Measurements from ENCODE around the gene GABPA. TPM values are rescaled to one million over a fixed set of nuclear protein-coding genes. Genes with fewer than 3 reads are reported as not detected.

The GABPA gene
- total RNA-seq, 1 experiment from 2014 or later = 29.6 TPM

DNA sequence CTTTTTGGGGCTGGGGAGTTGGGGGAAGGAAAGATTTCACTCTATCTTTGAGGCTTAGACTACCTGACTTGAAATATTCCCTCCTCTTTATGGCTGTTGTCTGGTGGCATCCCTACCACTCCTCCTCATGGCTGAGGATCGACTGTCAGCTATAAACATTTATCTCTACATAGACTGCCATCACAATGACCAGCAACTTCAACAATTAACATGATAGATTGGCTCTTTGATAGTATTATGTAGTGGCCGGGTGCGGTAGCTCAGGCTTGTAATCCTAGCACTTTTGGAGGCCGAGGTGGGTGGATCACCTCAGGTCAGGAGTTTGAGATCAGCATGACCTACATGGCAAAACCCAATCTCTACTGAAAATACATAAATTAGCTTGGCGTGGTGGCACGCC is 72.4 kb downstream of the GABPA start:
- no peaks in the 10 kb centered on the region for H3K9me3 ChIP-seq (ENCODE audit: low read length)
- no peaks in the 10 kb centered on the region for H3K27me3 ChIP-seq (ENCODE audit: low read length)
- H3K4me2 ChIP-seq (ENCODE audit: low read depth, low read length, poor library complexity, severe bottlenecking) = no peak overlapping the region
- no peaks in the 10 kb centered on the region for H3K36me3 ChIP-seq (ENCODE audit: insufficient read depth, low read length)
- no peaks in the 10 kb centered on the region for H3K4me1 ChIP-seq (ENCODE audit: low read length)
- no peak for DNase-seq
- H3K79me2 ChIP-seq (ENCODE audit: low read length) = no peaks in the 10 kb centered on the region
- H3K9ac ChIP-seq (ENCODE audit: low read length) = no peak overlapping the region
- H2AFZ ChIP-seq (ENCODE audit: low read length) = no peak overlapping the region
- H3K27ac ChIP-seq (ENCODE audit: low read length) = no peak overlapping the region
- no peaks in the 10 kb centered on the region for H3K9me2 ChIP-seq (replicated peaks; ENCODE audit: insufficient read depth, low read length)
- no peaks in the 10 kb centered on the region for H4K20me1 ChIP-seq (ENCODE audit: insufficient read depth, low read depth, low read length)
- no peak overlapping the region for H3K4me3 ChIP-seq (ENCODE audit: low read length)

DNA sequence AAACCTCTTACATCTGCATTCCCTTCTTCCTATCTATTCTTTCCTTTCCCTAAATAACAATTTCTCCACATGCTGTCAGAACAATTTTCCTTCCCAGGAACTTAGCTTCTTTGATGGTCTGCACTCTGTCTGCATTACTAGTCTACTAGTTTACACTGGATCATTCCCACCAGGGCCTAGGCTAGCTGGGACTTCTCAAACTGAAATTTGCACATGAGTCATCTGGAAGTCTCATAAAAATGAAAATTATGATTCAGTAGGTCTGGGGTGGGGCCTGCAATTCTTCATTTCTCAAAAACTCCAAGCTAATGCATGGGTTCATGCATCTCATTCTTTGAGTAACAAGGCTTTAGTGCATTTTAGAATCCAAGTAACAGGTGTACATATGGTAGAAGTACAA is 74.2 kb downstream of the GABPA start:
- no peak overlapping the region for H3K27ac ChIP-seq (ENCODE audit: low read length)
- no peaks in the 10 kb centered on the region for H3K27me3 ChIP-seq (ENCODE audit: low read length)
- no peaks in the 10 kb centered on the region for H3K4me1 ChIP-seq (ENCODE audit: low read length)
- no peaks in the 10 kb centered on the region for H3K36me3 ChIP-seq (ENCODE audit: insufficient read depth, low read length)
- no peak overlapping the region for H3K4me3 ChIP-seq (ENCODE audit: low read length)
- no peaks in the 10 kb centered on the region for H3K79me2 ChIP-seq (ENCODE audit: low read length)
- no peaks in the 10 kb centered on the region for H4K20me1 ChIP-seq (ENCODE audit: insufficient read depth, low read depth, low read length)
- H3K9me2 ChIP-seq (replicated peaks; ENCODE audit: insufficient read depth, low read length) = no peaks in the 10 kb centered on the region
- no peak overlapping the region for H3K4me2 ChIP-seq (ENCODE audit: low read depth, low read length, poor library complexity, severe bottlenecking)
- H3K9ac ChIP-seq (ENCODE audit: low read length) = no peak overlapping the region
- H2AFZ ChIP-seq (ENCODE audit: low read length) = no peak overlapping the region
- no peak for DNase-seq
- H3K9me3 ChIP-seq (ENCODE audit: low read length) = no peaks in the 10 kb centered on the region

DNA sequence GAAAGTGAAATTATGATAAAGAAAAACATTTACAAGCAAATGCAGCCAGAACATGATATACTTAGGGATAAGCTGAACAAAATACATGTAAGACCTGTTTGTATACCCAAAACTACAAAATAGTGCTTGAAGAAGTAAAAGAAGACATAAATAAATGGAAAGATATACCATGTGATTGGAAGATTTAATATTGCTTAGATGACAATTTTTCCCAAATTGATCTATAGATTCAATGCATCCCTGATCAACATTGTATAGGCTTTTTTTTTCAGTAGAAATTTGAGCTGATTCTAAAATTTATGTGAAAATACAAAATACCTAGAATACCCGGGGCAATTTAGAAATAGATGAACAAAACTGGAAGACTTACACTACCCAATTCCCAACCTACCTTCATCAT is 76.4 kb downstream of the GABPA start:
- Histone ChIP-seq H3K4me3 (ENCODE audit: low read length) (no peak overlapping the region), H2AFZ (ENCODE audit: low read length) (no peak overlapping the region), H3K79me2 (ENCODE audit: low read length) (no peaks in the 10 kb centered on the region), H3K9me3 (ENCODE audit: low read length) (no peaks in the 10 kb centered on the region), H3K4me1 (ENCODE audit: low read length) (peaks cover 5% of the 10 kb centered on the region), H3K4me2 (ENCODE audit: low read depth, low read length, poor library complexity, severe bottlenecking) (no peak overlapping the region), H3K36me3 (ENCODE audit: insufficient read depth, low read length) (no peaks in the 10 kb centered on the region), H3K27me3 (ENCODE audit: low read length) (no peaks in the 10 kb centered on the region), H3K27ac (ENCODE audit: low read length) (no peak overlapping the region), H4K20me1 (ENCODE audit: insufficient read depth, low read depth, low read length) (no peaks in the 10 kb centered on the region), H3K9ac (ENCODE audit: low read length) (no peak overlapping the region), H3K9me2 (replicated peaks; ENCODE audit: insufficient read depth, low read length) (no peaks in the 10 kb centered on the region)
- no peak for DNase-seq

DNA sequence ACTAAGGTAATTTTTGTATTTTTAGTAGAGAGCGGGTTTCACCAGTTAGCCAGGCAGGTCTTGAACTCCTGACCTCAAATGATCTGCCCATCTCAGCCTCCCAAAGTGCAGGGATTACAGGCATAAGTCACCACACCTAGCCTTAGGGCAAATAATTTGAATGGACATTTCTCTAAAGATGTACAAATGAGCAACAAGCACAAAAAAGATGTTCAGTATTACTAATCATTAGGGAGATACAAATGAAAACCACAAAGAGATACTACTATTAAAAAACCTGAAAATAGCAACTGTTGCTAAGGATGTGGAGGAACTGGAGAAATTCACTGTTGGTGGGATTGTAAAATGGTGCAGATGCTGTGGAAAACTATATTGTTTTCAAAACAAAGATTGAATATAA is 79.1 kb downstream of the GABPA start:
- Histone ChIP-seq H3K4me1 (ENCODE audit: low read length) (peaks cover 5% of the 10 kb centered on the region), H2AFZ (ENCODE audit: low read length) (no peak overlapping the region), H3K4me2 (ENCODE audit: low read depth, low read length, poor library complexity, severe bottlenecking) (no peak overlapping the region), H3K27me3 (ENCODE audit: low read length) (no peaks in the 10 kb centered on the region), H4K20me1 (ENCODE audit: insufficient read depth, low read depth, low read length) (no peaks in the 10 kb centered on the region), H3K79me2 (ENCODE audit: low read length) (no peaks in the 10 kb centered on the region), H3K4me3 (ENCODE audit: low read length) (no peak overlapping the region), H3K9ac (ENCODE audit: low read length) (no peak overlapping the region), H3K36me3 (ENCODE audit: insufficient read depth, low read length) (no peaks in the 10 kb centered on the region), H3K9me2 (replicated peaks; ENCODE audit: insufficient read depth, low read length) (no peaks in the 10 kb centered on the region), H3K27ac (ENCODE audit: low read length) (no peak overlapping the region), H3K9me3 (ENCODE audit: low read length) (no peaks in the 10 kb centered on the region)
- no peak for DNase-seq

DNA sequence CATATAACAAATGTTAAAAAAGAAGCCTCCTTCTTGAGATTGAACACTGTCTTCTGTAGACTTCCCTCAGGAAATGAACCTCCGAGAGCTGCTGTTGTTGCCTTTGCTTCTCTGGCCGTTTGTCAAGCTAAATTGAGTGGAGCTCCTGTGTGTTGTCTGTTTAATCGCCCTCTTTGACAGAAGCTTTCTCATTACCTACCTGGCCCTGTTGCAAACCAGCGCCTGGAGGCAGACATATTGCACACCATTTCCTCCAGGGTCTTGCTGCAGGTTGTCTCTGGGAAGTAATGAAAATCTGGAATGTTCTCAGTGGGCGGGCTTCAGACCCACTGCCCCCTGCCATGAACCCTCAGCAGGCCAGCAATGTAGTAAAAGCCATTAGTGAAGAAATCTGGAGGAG is 83.3 kb downstream of the GABPA start:
- no peaks in the 10 kb centered on the region for H3K36me3 ChIP-seq (ENCODE audit: insufficient read depth, low read length)
- no peaks in the 10 kb centered on the region for H3K79me2 ChIP-seq (ENCODE audit: low read length)
- H3K27ac ChIP-seq (ENCODE audit: low read length) = no peak overlapping the region
- no peaks in the 10 kb centered on the region for H3K9me3 ChIP-seq (ENCODE audit: low read length)
- no peaks in the 10 kb centered on the region for H3K27me3 ChIP-seq (ENCODE audit: low read length)
- no peak for DNase-seq
- H3K9me2 ChIP-seq (replicated peaks; ENCODE audit: insufficient read depth, low read length) = no peaks in the 10 kb centered on the region
- peaks cover 5% of the 10 kb centered on the region for H3K4me1 ChIP-seq (ENCODE audit: low read length)
- no peak overlapping the region for H3K4me3 ChIP-seq (ENCODE audit: low read length)
- no peak overlapping the region for H2AFZ ChIP-seq (ENCODE audit: low read length)
- no peak overlapping the region for H3K9ac ChIP-seq (ENCODE audit: low read length)
- no peaks in the 10 kb centered on the region for H4K20me1 ChIP-seq (ENCODE audit: insufficient read depth, low read depth, low read length)
- no peak overlapping the region for H3K4me2 ChIP-seq (ENCODE audit: low read depth, low read length, poor library complexity, severe bottlenecking)

DNA sequence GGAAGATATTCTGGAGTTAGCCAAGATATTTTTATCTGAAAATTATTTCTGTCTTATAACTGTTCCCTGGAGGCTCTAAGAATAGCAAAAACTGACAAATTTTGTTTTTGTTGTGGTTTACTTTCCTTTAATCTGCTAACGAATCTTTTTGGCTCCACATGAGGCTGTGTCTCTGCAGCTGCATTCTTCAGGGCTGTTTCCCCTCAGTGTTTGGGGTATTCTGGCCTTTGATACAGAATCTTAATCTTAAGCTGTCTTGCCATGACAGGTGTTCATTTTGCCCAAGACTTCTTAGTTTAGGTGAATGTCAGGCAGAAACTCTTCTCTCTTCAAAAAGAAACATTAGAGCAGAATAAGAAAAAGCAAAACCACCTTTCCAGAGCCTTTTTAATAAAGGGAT is 83.8 kb downstream of the GABPA start:
- H3K4me3 ChIP-seq (ENCODE audit: low read length) = no peak overlapping the region
- H2AFZ ChIP-seq (ENCODE audit: low read length) = no peak overlapping the region
- no peak overlapping the region for H3K27ac ChIP-seq (ENCODE audit: low read length)
- H3K9me2 ChIP-seq (replicated peaks; ENCODE audit: insufficient read depth, low read length) = no peaks in the 10 kb centered on the region
- H3K9me3 ChIP-seq (ENCODE audit: low read length) = no peaks in the 10 kb centered on the region
- no peak overlapping the region for H3K4me2 ChIP-seq (ENCODE audit: low read depth, low read length, poor library complexity, severe bottlenecking)
- no peaks in the 10 kb centered on the region for H4K20me1 ChIP-seq (ENCODE audit: insufficient read depth, low read depth, low read length)
- no peak overlapping the region for H3K9ac ChIP-seq (ENCODE audit: low read length)
- no peaks in the 10 kb centered on the region for H3K36me3 ChIP-seq (ENCODE audit: insufficient read depth, low read length)
- H3K79me2 ChIP-seq (ENCODE audit: low read length) = no peaks in the 10 kb centered on the region
- no peak for DNase-seq
- H3K27me3 ChIP-seq (ENCODE audit: low read length) = no peaks in the 10 kb centered on the region
- H3K4me1 ChIP-seq (ENCODE audit: low read length) = peaks cover 5% of the 10 kb centered on the region

Other genes starting within 250 kb of the GABPA start
- gene MRPL39, start 127.5 kb upstream of the GABPA start, total RNA-seq (2014; rRNA removed; shearing (Covaris generic); ENCODE audit: low replicate concordance) = 40.0 and 47.9 TPM in 2 replicates
- gene JAM2, start 95.7 kb upstream of the GABPA start, total RNA-seq (2014; rRNA removed; shearing (Covaris generic); ENCODE audit: low replicate concordance) = 0.26 and 0.83 TPM in 2 replicates
- gene ATP5PF, start 68 bp upstream of the GABPA start, total RNA-seq (2014; rRNA removed; shearing (Covaris generic); ENCODE audit: low replicate concordance) = 115 and 116 TPM in 2 replicates

All from Karpas-422 (cell line).